A549 (cell line): ENCODE data around the gene CCNJ.

Experiments
- KDM1A ChIP-seq: fragments of 200-600 bp; sonication (generic); IDR thresholded peaks from 2 replicates; pipeline ENCODE4 v1.6.1; 2016; ENCODE audit warnings: low read depth, mild to moderate bottlenecking
- POLR2A ChIP-seq: IDR thresholded peaks from 2 replicates; pipeline ENCODE4 v1.6.1; 2012; ENCODE audit warnings: mild to moderate bottlenecking, low read length
- RAD21 ChIP-seq, 2 experiments: fragments of >200 bp in 1 of 2; sonication (Bioruptor Twin) in 1 of 2; formaldehyde crosslinking in 1 of 2; IDR thresholded peaks in 1 of 2; conservative IDR thresholded peaks in 1 of 2; 2 replicates in 1 of 2; 3 replicates in 1 of 2; pipeline ENCODE4 v1.6.1; 2012 to 2018; ENCODE audit warnings: inconsistent platforms in 1 of 2
- RARB ChIP-seq: fragments of 250-450 bp; sonication (Bioruptor Pico); IDR thresholded peaks from 2 replicates; pipeline ENCODE4 v1.8.0; 2021; ENCODE audit warnings: mild to moderate bottlenecking, moderate library complexity
- TF ChIP-seq, protein P1 (sequence below): fragments of >200 bp; sonication (Bioruptor Twin); formaldehyde crosslinking; IDR thresholded peaks from 3 replicates; pipeline ENCODE4 v1.5.1; 2016

DNA sequence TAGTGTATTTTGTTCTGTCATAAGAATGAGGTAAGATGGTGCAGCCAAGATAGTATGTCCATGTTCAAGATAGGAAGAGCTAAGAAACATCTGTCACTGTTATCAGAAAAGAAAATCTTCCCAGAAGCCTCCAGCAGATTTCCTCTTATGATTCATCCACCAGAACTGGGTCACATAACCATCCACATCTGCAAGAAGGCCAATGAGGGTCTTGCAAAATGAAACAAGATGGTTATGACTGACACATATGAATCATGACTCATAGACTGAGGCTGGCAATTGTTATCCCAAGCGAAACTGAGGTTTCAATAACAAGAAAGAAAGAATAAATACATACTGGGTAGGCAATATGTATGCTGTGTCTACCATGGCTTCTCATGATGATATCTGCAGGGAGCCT is 30.3 kb downstream of the CCNJ start:
- no peak for TF ChIP-seq POLR2A
- TF ChIP-seq, protein P1, sequence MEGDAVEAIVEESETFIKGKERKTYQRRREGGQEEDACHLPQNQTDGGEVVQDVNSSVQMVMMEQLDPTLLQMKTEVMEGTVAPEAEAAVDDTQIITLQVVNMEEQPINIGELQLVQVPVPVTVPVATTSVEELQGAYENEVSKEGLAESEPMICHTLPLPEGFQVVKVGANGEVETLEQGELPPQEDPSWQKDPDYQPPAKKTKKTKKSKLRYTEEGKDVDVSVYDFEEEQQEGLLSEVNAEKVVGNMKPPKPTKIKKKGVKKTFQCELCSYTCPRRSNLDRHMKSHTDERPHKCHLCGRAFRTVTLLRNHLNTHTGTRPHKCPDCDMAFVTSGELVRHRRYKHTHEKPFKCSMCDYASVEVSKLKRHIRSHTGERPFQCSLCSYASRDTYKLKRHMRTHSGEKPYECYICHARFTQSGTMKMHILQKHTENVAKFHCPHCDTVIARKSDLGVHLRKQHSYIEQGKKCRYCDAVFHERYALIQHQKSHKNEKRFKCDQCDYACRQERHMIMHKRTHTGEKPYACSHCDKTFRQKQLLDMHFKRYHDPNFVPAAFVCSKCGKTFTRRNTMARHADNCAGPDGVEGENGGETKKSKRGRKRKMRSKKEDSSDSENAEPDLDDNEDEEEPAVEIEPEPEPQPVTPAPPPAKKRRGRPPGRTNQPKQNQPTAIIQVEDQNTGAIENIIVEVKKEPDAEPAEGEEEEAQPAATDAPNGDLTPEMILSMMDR = no peak
- no peak for TF ChIP-seq RAD21 (conservative IDR thresholded peaks at IDR 0.05 in 1 of 2, IDR thresholded peaks at IDR 0.05 in 1 of 2)
- TF ChIP-seq RARB (CRISPR knock-in tag) = no peak
- TF ChIP-seq KDM1A = no peak
